ENCODE data around the gene FRMD1. TPM values are rescaled to one million over a fixed set of nuclear protein-coding genes. Genes with fewer than 3 reads are reported as not detected.

FRMD1 gene
- total RNA-seq, 1 donor = under 0.01 TPM

DNA sequence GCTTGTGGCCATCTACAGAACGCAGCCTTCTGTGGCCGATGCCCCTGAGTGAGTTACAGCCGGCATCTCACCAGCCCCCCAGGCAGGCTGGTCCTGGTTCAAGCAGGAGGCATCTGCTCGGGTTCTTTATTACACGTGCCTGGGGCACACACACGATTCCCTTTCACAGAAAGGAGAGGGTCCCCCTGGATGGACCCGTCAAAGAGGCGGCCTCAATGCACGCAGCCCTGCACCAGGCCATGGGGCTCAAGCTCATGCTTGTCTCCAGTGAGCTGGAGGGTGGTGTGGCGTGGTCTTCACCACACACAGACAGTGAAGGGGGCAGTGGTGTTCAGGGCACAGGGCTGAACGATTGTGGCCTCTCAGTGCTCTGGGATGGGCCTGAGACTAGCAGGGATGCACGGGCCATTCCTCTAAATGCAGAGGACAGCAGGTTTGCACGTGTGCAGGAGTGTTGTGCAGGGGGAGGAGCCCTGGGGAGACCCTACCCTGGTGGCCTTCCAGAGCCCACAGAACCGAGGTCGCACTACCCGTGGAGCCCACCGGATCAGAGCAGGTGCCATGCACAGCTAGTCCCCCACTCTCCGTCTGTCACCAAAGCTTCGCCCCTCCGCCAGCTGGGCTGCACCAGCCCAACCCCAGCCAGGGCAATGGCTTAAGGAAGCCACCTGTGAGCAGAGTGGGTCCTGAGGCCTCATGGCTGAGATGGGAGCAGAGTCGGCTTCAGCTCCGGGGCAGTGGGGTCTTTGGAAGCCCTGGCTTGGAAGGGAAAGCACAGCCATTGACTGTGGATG, 23.1 kb downstream of the FRMD1 start:
- Histone ChIP-seq H3K9me3 (ENCODE audit: low read depth, low read length) (no peaks in the 10 kb centered on the region), H4K20me1 (ENCODE audit: insufficient read depth, low read length) (no peaks in the 10 kb centered on the region), H3K4me3 (ENCODE audit: insufficient read depth, low read length) (no peak overlapping the region), H3K4me2 (ENCODE audit: insufficient read depth, low read length) (no peak overlapping the region), H3K27me3 (ENCODE audit: insufficient read depth, low read length) (no peaks in the 10 kb centered on the region), H3K4me1 (ENCODE audit: insufficient read depth, low read length) (no peaks in the 10 kb centered on the region), H2AFZ (ENCODE audit: low read length) (no peak overlapping the region), H3K79me2 (ENCODE audit: insufficient read depth, low read length) (no peaks in the 10 kb centered on the region), H3K27ac (ENCODE audit: low read depth, low read length) (no peak overlapping the region), H3K36me3 (ENCODE audit: insufficient read depth, low read length) (no peaks in the 10 kb centered on the region)
- DNase-seq (ENCODE audit: insufficient read length, low spot score, missing footprints) = no peak
- TF ChIP-seq, protein P1, sequence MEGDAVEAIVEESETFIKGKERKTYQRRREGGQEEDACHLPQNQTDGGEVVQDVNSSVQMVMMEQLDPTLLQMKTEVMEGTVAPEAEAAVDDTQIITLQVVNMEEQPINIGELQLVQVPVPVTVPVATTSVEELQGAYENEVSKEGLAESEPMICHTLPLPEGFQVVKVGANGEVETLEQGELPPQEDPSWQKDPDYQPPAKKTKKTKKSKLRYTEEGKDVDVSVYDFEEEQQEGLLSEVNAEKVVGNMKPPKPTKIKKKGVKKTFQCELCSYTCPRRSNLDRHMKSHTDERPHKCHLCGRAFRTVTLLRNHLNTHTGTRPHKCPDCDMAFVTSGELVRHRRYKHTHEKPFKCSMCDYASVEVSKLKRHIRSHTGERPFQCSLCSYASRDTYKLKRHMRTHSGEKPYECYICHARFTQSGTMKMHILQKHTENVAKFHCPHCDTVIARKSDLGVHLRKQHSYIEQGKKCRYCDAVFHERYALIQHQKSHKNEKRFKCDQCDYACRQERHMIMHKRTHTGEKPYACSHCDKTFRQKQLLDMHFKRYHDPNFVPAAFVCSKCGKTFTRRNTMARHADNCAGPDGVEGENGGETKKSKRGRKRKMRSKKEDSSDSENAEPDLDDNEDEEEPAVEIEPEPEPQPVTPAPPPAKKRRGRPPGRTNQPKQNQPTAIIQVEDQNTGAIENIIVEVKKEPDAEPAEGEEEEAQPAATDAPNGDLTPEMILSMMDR (IDR thresholded peaks at IDR 0.05; ENCODE audit: extremely low read depth, low read depth, low read length) = no peak

DNA sequence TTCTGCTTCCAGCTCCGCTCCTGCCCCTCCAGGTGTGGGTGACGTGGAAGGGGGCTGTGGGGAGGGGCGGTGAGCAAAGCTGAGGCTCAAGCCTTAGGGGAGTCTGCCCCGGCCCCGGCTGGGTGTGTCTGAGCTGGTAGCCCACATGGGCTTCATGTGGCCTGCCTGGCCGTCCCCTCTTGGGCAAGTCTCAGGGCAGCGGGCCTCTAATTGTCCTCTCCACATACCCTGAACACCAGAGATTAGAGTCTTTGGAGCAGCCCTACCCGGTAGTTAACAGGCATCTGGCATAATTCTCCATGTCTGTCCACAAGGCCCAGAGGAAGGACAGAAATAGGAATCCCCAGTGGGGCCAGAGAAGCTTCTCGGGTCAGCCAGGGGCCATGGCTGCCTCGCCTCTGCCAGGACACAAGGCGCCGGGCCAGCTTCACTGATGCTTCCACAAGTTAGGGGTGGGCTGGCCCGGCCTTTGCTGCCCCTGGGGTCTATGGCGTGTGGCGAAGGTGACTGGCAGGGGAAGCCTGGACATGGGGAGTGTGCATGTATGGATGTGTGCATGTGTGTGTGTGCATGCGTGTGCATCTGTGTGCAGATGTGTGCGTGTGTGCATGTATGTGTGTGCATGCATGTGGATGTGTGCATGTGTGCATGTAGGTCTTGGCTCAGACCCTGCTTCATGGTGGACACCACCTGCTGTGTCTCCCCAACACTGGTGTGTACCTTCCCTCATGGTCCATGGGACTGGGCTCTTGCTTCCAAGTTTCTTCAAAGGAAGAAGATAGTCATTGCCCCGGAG, 24.0 kb downstream of the FRMD1 start:
- no peaks in the 10 kb centered on the region for H3K79me2 ChIP-seq (ENCODE audit: insufficient read depth, low read length)
- H3K4me1 ChIP-seq (ENCODE audit: insufficient read depth, low read length) = no peaks in the 10 kb centered on the region
- H2AFZ ChIP-seq (ENCODE audit: low read length) = no peak overlapping the region

DNA sequence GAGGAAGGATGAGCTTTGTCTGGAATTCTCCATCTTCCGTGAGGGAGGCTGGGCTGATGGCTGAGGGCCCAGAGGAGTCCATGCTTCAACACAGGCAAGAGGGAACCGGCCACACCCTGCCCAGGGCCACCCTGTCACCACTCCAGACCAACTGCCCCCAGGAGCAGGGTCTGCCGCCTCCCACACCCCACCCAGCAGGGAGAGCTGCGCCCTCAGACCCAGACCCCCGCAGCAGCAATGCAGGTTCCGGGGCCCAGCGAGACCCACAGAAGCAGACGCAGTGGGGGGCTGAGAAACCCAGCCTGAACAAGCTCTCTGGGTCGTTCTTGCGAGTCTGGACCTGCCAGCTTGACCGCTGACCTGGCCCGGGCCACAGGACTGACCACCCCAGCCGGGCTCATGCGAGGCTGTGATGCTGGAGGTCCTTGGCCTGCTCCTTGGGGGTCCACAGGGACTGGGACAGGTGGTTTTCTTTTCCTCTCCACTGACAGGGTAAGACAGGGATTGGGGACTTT, 25.0 kb downstream of the FRMD1 start:
- Histone ChIP-seq H3K9me3 (ENCODE audit: low read depth, low read length) (no peaks in the 10 kb centered on the region), H3K4me1 (ENCODE audit: insufficient read depth, low read length) (no peaks in the 10 kb centered on the region), H3K36me3 (ENCODE audit: insufficient read depth, low read length) (no peaks in the 10 kb centered on the region), H3K27ac (ENCODE audit: low read depth, low read length) (no peak overlapping the region), H3K27me3 (ENCODE audit: insufficient read depth, low read length) (no peaks in the 10 kb centered on the region), H4K20me1 (ENCODE audit: insufficient read depth, low read length) (no peaks in the 10 kb centered on the region), H3K4me2 (ENCODE audit: insufficient read depth, low read length) (no peak overlapping the region), H2AFZ (ENCODE audit: low read length) (no peak overlapping the region), H3K4me3 (ENCODE audit: insufficient read depth, low read length) (no peak overlapping the region), H3K79me2 (ENCODE audit: insufficient read depth, low read length) (no peaks in the 10 kb centered on the region)
- DNase-seq (ENCODE audit: insufficient read length, low spot score, missing footprints) = no peak
- TF ChIP-seq, protein P1 (IDR thresholded peaks at IDR 0.05; ENCODE audit: extremely low read depth, low read depth, low read length) = no peak

More for the DNA sequence above, 24.0 kb downstream of the FRMD1 start:
- no peaks in the 10 kb centered on the region for H3K36me3 ChIP-seq (ENCODE audit: insufficient read depth, low read length)
- TF ChIP-seq, protein P1 (IDR thresholded peaks at IDR 0.05; ENCODE audit: extremely low read depth, low read depth, low read length) = no peak
- H4K20me1 ChIP-seq (ENCODE audit: insufficient read depth, low read length) = no peaks in the 10 kb centered on the region
- no peak overlapping the region for H3K4me2 ChIP-seq (ENCODE audit: insufficient read depth, low read length)
- H3K27me3 ChIP-seq (ENCODE audit: insufficient read depth, low read length) = no peaks in the 10 kb centered on the region
- DNase-seq (ENCODE audit: insufficient read length, low spot score, missing footprints) = no peak
- no peak overlapping the region for H3K4me3 ChIP-seq (ENCODE audit: insufficient read depth, low read length)
- no peak overlapping the region for H3K27ac ChIP-seq (ENCODE audit: low read depth, low read length)
- H3K9me3 ChIP-seq (ENCODE audit: low read depth, low read length) = no peaks in the 10 kb centered on the region

Data from osteoblast (primary cell).